Keratinocyte (primary cell): ENCODE results near the gene CD86.

Source experiments
- CTCF ChIP-seq, 3 experiments: IDR thresholded peaks in 1 of 3; conservative IDR thresholded peaks in 1 of 3; optimal IDR thresholded peaks in 1 of 3; 2 replicates in 2 of 3; 3 replicates in 1 of 3; pipeline versions ENCODE3 to v1.5.1; 2011; ENCODE audit warnings: low read length in 3 of 3, mild to moderate bottlenecking in 3 of 3, moderate library complexity in 2 of 3, control low read depth in 1 of 3, inconsistent platforms in 1 of 3; ENCODE audit not compliant: insufficient read depth in 2 of 3; ENCODE audit errors: extremely low read depth in 1 of 3
- EZH2 ChIP-seq: IDR thresholded peaks from one replicate; pipeline ENCODE4 v1.6.1; 2012; ENCODE audit warnings: inconsistent platforms, mild to moderate bottlenecking, low read length, moderate library complexity

- TF ChIP-seq EZH2 (no peak), CTCF (optimal IDR thresholded peaks at IDR 0.05 in 1 of 3, IDR thresholded peaks at IDR 0.05 in 1 of 3, conservative IDR thresholded peaks at IDR 0.05 in 1 of 3; ENCODE audit: extremely low read depth in 1 of 3, insufficient read depth in 2 of 3, low read length in 3 of 3) (no peak)
These were observed 44.1 kb downstream of the CD86 start for GRCh38 chr3:122099255-122099654.
